ENCODE results near the gene ARFIP1. TPM values are rescaled to one million over a fixed set of nuclear protein-coding genes. Genes with fewer than 3 reads are reported as not detected.

Gene ARFIP1
- total RNA-seq, 4 donors from 2014 or later = 27.3 to 44.0 (median 39.2) TPM

DNA sequence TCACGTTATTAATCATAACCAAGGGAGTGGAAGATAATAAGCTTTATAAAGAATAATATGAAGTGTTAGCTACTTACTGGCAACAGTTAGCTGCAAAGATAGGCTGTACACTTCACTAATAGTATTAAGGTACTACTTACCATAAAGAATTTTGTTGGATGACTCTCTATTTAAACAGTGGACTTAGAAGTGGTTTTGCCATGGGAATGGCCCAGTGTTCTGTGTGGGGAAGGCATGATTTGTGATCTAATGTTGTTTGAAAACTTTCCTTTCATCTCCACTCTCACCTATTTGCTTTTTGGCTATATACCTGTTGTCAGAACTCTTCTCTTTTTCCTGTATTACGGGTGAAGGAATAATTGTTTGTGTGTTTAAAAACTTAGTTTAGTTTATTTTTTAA lies 179.3 kb downstream of the ARFIP1 start:
- TF ChIP-seq, protein P1, sequence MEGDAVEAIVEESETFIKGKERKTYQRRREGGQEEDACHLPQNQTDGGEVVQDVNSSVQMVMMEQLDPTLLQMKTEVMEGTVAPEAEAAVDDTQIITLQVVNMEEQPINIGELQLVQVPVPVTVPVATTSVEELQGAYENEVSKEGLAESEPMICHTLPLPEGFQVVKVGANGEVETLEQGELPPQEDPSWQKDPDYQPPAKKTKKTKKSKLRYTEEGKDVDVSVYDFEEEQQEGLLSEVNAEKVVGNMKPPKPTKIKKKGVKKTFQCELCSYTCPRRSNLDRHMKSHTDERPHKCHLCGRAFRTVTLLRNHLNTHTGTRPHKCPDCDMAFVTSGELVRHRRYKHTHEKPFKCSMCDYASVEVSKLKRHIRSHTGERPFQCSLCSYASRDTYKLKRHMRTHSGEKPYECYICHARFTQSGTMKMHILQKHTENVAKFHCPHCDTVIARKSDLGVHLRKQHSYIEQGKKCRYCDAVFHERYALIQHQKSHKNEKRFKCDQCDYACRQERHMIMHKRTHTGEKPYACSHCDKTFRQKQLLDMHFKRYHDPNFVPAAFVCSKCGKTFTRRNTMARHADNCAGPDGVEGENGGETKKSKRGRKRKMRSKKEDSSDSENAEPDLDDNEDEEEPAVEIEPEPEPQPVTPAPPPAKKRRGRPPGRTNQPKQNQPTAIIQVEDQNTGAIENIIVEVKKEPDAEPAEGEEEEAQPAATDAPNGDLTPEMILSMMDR (IDR thresholded peaks at IDR 0.05) = no peak
- TF ChIP-seq POLR2A (IDR thresholded peaks at IDR 0.05) = no peak
- no peak for TF ChIP-seq EP300 (IDR thresholded peaks at IDR 0.05)
- Histone ChIP-seq H3K4me1 (peaks cover 0 to 46% (median 9%) of the 10 kb centered on the region in 4 donors), H3K27ac (peak overlapping the region in 1 of 4 donors; percentile 28), H3K9me3 (no peaks in the 10 kb centered on the region), H3K4me3 (no peak overlapping the region), H3K36me3 (peaks cover 0 to 13% (median 0%) of the 10 kb centered on the region in 3 donors), H3K27me3 (no peaks in the 10 kb centered on the region)
- WGBS, 2 donors = 76 to 84% methylated on average over 2 of the region's 2 CpGs
- no peak for DNase-seq (ENCODE audit: low spot score in 2 of 2)

DNA sequence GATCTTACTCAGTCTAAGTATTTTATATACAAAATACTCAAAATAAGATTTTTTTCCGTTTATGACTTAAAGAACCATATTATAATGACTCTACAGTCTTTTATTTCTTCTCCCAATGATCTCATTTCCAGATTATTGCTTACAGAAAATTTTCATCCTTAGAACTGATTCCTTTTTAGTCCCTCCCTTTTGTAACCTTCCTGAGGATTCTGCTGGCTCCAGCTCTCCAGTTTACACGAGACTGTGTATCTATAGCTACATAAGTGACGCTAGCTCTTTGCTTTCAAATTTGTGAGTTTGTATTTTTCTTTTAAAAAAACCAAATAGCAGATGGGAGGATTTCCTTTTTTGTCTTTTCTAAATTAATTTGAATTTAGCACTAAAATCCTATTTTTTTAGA lies 180.3 kb downstream of the ARFIP1 start:
- H3K36me3 ChIP-seq = peaks cover 0 to 11% (median 0%) of the 10 kb centered on the region in 3 donors
- WGBS, 2 donors = 77 to 82% methylated on average over 3 of the region's 3 CpGs
- H3K9me3 ChIP-seq = no peaks in the 10 kb centered on the region
- no peak overlapping the region for H3K4me3 ChIP-seq
- H3K27me3 ChIP-seq = no peaks in the 10 kb centered on the region
- peaks cover 0 to 46% (median 9%) of the 10 kb centered on the region in 4 donors for H3K4me1 ChIP-seq
- H3K27ac ChIP-seq = peak overlapping the region in 1 of 4 donors; percentile 28
- DNase-seq (ENCODE audit: low spot score in 2 of 2) = no peak
- no peak for TF ChIP-seq EP300 (IDR thresholded peaks at IDR 0.05)
- no peak for TF ChIP-seq POLR2A (IDR thresholded peaks at IDR 0.05)
- TF ChIP-seq, protein P1 (IDR thresholded peaks at IDR 0.05) = no peak

DNA sequence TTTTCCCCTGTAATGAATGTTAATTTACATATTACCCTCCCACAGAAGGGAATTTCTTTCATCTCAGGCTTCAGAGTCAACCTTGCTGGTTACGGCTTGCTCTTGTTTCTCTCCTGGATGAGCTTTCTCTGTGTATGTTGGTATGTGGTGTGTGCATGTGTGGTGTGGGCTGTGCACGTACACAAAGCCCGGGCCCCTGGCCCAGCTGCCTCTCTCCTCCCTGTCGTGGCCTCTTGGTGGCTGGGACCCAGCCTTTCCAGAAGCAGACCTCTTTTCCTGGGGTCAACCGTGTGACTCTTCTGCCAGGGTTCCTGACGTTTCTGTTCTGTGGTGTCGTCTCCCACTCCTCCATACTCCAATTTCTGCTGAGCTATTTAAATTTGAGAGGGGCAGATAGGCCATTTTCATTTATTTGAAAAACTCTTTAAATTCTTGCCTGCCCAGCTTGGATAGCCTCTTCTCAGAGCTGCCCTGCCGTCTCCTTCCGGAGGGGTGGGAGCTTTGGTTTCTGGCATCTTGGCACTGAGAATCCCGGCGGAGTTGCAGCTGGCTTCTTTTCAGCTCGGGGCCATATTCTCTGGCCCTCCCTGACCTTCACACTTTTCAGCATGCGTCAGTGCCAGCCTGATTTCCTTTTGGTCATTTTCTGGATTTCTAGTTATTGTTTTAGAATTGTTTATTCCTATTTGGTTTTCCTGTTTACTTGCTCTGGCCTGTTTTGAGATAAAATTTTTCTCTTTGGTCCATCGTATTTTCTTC lies 181.4 kb downstream of the ARFIP1 start:
- H3K36me3 ChIP-seq = peaks cover 0 to 15% (median 0%) of the 10 kb centered on the region in 3 donors
- H3K27me3 ChIP-seq = no peaks in the 10 kb centered on the region
- no peaks in the 10 kb centered on the region for H3K9me3 ChIP-seq
- DNase-seq (ENCODE audit: low spot score in 2 of 2) = no peak
- H3K4me3 ChIP-seq = no peak overlapping the region
- 36 to 40% methylated on average over 14 of the region's 14 CpGs for WGBS, 2 donors
- TF ChIP-seq EP300 (IDR thresholded peaks at IDR 0.05) = peak in 1 of 2 donors; percentile 25
- TF ChIP-seq, protein P1 (IDR thresholded peaks at IDR 0.05) = no peak
- no peak for TF ChIP-seq POLR2A (IDR thresholded peaks at IDR 0.05)
- H3K27ac ChIP-seq = peak overlapping the region; percentile 16 to 87 (median 66)
- H3K4me1 ChIP-seq = peaks cover 0 to 42% (median 9%) of the 10 kb centered on the region in 4 donors

DNA sequence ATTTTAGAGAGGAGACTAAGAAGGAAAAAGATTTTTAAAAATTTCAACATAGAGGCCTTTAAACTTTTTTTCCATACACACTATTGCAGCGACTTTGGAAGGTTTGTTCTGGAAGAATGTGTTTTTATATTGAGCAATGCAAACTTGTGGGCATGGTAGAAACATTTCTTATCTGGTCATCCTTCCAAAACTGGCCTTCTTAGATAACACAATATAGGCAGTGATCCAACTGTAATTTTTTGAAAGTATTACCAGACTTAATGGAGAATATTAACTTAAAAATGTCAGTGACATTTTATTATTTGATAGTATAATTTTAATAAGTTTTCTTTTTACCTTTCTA lies 182.0 kb downstream of the ARFIP1 start:
- Histone ChIP-seq H3K27ac (peak overlapping the region; percentile 16 to 87 (median 66)), H3K4me1 (peaks cover 0 to 37% (median 9%) of the 10 kb centered on the region in 4 donors), H3K4me3 (no peak overlapping the region), H3K36me3 (peaks cover 0 to 16% (median 0%) of the 10 kb centered on the region in 3 donors), H3K27me3 (no peaks in the 10 kb centered on the region), H3K9me3 (no peaks in the 10 kb centered on the region)
- 22 to 41% methylated on average over 1 of the region's 1 CpG for WGBS, 2 donors
- DNase-seq (ENCODE audit: low spot score in 2 of 2) = no peak
- TF ChIP-seq POLR2A (IDR thresholded peaks at IDR 0.05) (no peak), EP300 (IDR thresholded peaks at IDR 0.05) (peak in 1 of 2 donors; percentile 5)

Other genes with a start within 250 kb of the ARFIP1 start
- gene FBXW7, start 243.9 kb upstream of the ARFIP1 start, total RNA-seq = 10 to 100 TPM; 40.8 to 85.7 (median 62.1) TPM
- 1 to 10 TPM in 2 of 4 donors, under 1 TPM in 2; 0.44 to 1.8 (median 1.1) TPM for gene TMEM154, start 100.0 kb upstream of the ARFIP1 start, total RNA-seq
- gene TIGD4, start 224 bp upstream of the ARFIP1 start, total RNA-seq = 1 to 10 TPM in 3 of 4 donors, under 1 TPM in 1; 0.90 to 1.9 (median 1.4) TPM
- 1 to 10 TPM; 2.2 to 7.9 (median 6.1) TPM for gene FHDC1, start 156.4 kb downstream of the ARFIP1 start, total RNA-seq